T1000 (cell line): Measurements from ENCODE around the gene CTNNBL1.

ENCODE experiments used
- DNase-seq: peaks from one replicate; lab custom pipeline; 2025; ENCODE audit warnings: mixed read lengths; lab: John Stamatoyannopoulos, UW

CTNNBL1 gene

DNA sequence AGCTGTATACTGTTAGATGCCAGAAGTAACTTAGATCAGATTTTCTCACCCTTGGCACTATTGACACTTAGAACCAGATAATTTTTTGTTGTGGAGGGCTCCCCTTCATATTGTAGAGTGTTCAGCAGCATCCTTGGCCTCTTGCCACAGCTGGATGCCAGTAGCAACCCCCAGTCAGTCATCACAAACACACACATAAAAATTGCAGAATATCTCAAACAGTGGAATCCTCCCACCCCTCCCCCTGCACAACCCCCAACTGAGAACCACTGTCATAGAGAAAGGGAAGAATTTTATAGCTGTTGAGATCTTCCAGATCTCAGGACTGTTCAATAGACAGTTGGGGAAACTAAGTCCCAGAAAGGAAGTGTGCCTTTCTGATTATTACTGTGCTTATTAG lies 127.9 kb downstream of the CTNNBL1 start:
- no peak for DNase-seq

DNA sequence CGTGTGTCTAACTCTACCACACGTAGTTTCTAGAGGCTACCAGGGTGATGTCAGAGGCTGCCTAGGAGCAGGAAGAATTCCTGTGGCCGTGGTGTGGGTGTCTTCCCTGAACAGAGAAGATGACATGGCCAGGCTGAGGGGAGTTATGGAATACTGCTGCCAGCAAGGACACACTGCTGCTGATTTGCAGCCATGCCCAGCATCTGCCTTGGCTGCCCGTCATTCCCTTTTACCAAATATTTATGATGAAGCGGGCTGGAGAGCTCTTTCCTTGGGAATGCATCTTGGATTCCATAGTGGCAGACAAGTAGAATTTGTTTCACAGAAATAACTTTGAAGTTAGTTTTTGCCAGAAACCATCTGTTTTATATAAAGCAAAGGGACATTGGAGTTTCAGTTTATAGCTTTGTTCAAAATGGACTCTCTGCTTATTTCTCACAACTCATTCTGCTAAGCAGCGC lies 128.3 kb downstream of the CTNNBL1 start:
- DNase-seq = no peak

DNA sequence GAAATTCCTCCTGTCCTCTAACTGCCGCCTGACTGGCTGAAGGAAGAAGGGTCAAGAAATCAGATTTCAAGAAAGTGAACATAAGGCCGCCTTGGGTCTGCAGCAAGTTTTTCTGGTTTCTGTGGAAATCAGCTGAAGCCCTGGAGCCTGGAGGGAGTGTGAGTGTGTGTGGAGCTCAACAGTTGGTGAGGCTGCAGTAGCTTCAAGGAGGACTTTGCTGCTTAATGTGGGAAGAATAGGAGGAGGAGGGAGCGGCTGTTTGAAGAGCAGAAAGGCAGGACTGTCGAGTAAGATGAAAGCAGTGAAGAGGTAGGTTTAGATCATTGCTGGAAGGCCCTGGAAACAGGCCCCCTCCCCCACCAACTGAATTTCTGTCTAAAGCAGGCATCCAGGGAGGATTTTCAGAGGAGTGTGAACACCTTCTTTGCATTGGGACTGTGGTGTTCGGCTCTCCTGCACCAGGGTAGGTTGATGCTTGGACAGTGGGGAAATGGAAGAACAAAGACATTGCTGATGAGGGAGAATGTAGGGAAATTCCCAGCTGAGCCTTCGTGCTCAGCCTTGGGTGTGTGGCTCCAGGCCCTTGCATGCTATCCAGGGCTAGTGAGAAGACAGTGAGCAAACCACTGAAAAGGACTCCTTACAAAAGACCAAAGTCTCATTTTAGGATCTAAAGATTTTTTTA lies 129.6 kb downstream of the CTNNBL1 start:
- DNase-seq = no peak

- DNase-seq = no peak
Measured at GRCh38 chr20:37827605-37828004, 133.8 kb downstream of the CTNNBL1 start.

DNA sequence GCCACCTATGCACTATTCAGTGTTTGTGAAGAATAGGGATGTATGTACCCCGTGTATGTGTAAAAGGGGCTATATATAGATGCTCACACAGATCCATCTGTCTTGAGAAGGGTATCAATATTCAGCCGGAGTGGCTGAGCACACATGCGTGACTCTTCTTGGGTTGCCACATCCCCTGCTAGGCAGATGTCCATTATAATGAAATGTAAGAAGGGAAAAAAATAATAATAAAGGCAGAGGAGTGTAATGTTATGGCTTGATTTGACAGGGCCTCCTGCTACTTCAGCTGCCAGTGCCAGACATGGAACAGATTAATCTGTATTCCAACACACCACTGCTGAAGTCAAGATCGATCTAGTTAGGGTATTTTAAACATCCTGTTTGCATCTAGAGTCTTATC lies 134.9 kb downstream of the CTNNBL1 start:
- no peak for DNase-seq

DNA sequence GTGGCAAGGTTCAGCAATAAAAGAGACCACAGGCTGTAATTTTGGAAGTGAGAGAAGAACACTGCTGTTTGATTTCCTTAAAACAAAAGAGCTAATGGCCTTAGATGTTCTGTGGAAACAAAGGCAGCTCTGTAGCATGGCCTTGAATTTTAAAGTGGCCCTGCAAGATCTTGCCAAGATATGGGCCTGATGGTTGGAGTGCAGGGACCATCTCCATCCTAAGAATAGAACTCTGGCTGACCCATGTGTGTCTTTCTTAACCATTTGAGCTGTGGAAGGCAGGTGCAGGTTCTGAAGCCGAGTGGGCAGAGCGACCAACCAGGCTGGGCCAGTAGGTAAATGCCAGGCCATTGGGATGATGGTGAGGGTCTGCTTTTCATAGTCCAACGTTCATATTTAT lies 135.3 kb downstream of the CTNNBL1 start:
- no peak for DNase-seq

DNA sequence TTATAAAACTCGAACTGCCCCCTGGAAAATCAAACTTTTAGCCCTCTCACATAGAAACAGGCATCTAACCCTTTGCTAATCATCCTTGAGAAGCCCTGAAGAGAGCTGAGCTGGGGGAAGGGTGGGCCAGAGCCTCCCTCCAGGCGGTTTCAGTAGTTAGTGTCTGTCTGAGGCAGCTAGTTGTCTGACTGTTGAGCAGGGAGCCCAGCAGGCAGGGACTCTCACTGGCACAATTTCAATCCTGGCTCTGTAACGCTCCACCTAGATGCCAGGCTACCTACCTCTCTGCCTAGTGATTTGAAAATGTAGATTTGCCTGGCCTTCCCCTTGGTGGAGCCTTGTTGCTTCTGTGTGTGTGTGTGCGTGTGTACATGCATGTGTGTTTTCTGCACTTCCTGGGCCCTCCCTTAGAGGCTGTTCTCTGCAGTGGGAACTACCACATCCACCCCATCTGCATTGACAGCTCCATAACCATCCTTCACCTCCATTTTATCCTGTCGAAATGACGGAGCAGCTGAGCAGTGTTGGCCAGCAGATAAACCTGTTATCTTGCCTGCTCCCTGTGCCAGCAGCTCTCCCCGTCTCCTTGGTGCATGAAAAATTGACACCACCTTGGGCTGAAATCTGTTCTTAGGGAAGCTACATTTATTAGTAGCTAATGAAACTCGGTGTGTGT lies 139.5 kb downstream of the CTNNBL1 start:
- no peak for DNase-seq

- no peak for DNase-seq
Measured at GRCh38 chr20:37836926-37837325, 143.1 kb downstream of the CTNNBL1 start.

- no peak for DNase-seq
Measured at GRCh38 chr20:37837924-37838323, 144.1 kb downstream of the CTNNBL1 start.

GRCh38 chr20:37838769-37839431 lies 145.1 kb downstream of the CTNNBL1 start:
- no peak for DNase-seq

DNA sequence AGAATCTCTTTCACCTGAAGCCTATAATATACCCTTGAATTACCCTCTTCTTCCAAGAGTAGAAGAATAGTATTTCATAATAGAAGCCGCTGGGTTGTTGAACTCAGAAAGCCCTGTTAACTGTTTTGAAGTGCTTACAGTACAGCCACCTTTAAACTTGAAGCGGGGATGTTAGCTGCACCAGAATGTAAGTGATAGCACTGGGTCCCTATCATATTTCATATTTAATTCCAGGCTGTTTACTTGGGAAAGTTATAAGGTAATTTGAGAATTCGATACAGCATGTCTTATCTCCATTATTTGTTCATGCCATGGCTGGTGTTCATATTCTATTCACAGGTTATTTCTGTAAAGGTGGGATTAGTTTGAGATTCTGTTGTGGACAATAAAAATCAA lies 145.6 kb downstream of the CTNNBL1 start:
- DNase-seq = no peak

DNA sequence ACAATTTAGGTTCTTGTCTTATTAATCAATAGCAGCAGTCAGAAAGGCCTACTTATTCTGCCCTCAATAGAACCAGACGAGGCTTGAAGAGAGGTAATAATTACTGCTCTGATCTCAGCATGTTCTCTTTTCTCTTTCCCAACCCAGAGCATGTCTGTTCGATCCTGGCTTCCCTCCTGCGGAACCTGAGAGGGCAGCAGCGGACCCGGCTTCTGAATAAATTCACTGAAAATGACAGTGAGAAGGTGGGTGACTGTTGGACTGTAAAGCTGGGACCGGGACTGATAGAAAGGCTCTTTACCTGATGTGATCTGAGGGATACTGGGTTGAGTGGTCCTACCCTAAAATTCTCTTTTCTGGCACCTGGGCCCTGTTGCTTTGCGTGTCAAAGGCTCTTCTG lies 146.1 kb downstream of the CTNNBL1 start:
- DNase-seq = no peak

- DNase-seq = no peak
Measured at GRCh38 chr20:37841389-37841788, 147.6 kb downstream of the CTNNBL1 start.

DNA sequence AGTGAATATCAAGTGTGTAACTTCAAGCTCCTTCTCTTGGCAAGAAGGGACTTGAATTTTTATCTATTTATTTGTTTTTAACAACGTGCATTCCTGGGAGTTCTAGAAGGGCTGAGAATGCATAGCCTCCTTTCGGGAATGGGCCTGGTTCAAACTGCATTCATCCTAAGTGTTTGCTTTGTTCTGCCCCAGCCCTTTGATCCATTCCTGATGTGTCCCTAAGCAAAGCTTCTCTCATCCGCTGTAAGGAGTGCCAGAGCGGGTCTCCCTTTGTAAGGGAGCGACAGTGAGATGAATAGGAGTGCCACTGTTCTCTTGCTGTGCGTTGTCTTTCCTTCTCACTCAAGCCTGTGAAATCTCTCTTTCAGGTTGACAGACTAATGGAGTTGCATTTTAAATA lies 148.1 kb downstream of the CTNNBL1 start:
- DNase-seq = no peak

DNA sequence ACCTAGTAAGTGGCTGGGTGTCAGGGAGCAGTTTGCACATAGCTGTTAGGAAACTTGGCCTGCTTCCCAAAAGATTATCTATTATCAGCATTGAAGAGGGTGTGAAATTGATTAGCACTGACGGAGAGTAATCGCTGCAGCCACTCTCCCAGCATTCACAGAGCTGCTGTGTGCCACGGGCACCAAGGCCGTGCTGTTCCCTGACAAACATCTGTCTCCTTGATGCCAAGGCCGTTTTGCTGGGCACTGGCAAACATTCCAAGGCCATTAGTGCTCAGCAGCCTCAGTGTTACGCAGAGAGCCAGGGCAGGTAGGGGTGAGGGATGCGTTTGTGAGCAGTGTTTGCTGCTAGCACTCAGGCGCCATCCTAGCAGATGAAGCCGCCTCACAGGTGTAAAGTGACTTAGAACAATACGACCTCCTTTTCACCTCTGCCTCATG lies 151.4 kb downstream of the CTNNBL1 start:
- DNase-seq = no peak

DNA sequence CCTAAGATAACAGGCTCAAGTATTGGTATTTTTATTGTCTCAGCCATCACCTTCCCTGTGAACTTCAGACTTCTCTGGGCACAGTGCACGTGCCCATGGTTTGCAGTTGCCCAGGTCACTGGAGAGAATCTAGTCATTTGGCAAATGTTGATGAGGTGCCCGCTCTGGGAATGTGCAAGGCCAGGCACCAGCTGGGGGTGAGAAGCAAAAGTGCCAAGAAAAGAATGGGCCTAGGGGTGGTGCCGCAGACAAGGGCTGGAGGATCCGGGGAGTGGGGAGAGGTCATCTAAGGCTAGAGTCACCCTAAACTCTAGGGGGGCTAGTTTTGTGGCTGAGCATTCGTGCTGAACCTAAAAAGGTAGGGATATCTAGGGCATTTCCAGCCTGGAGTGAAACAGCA lies 152.0 kb downstream of the CTNNBL1 start:
- DNase-seq = no peak

GRCh38 chr20:37846573-37846972 lies 152.7 kb downstream of the CTNNBL1 start:
- DNase-seq = no peak

DNA sequence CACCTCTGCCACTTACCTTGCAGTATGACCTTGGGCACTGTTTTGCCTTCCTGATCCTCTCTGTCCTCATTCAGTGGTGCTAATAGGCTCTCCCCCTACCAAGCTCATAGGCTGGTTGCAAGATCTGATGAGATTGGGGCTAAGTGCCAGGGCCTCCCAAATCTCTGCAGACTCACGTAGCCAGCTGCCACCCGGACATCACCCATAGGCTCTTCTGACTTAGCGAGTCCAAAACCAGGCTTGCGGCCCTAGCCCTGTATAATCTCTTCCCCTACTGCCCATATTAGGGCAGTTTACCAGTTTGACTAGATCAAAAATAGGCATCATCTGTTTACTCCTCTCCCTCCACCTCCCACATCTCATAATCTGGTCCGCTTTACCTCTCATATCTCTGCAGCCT lies 154.9 kb downstream of the CTNNBL1 start:
- no peak for DNase-seq

- no peak for DNase-seq
Measured at GRCh38 chr20:37849156-37849555, 155.3 kb downstream of the CTNNBL1 start.

- no peak for DNase-seq
Measured at GRCh38 chr20:37849566-37849965, 155.7 kb downstream of the CTNNBL1 start.

- no peak for DNase-seq
Measured at GRCh38 chr20:37850036-37850592, 156.3 kb downstream of the CTNNBL1 start.

DNA sequence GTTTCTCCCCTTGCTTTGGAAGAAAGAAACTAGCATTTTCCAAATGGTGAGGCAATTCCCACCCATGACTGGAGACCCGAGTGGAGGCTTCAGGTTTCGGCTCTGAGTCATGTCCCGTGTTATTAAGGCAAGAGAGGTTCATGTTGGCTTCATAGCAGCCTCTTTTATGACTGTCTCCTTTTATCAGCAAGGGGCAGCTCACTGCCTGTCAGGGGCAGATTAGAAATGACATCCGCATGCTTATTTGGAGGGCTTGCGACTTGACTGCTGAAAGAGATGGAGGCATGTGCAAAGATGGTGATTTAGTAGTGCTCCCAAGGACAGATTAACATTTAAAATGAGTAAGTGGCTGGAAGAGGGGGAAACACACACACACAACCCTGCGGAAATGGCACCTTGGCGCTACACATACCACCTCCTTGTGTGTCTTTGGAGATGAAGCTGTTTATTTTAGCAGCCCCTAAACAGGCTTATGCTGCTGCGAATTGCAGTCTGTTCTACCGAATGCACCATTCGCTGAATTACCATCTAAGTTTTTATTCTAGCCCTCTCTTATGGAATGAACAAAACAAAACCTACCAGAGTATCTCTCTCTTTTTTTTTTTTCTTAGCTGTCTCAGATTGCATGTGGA lies 157.0 kb downstream of the CTNNBL1 start:
- DNase-seq = no peak
